Effector memory CD8-positive, alpha-beta T cell (primary cell): ENCODE results near the gene PTDSS2.

Experiments
- ATAC-seq: fragments of 150-1000 bp; cut with Tn5 transposase; replicated peaks from 2 replicates; pipeline ENCODE4 v1.10.0; 2021; ENCODE audit warnings: mild to moderate bottlenecking, moderate library complexity
- DNase-seq, 3 experiments: peaks; one replicate each; pipeline ENCODE4 v3.0.0; 2021
- H3K27ac Mint-ChIP-seq, 2 donors: one replicate each; pipeline ENCODE4 v1.8.0; 2022; ENCODE audit warnings: mild to moderate bottlenecking in 2 of 2, mixed read lengths in 2 of 2, moderate library complexity in 2 of 2
- H3K27me3 Mint-ChIP-seq, 2 donors: one replicate each; pipeline ENCODE4 v1.8.0; 2022; ENCODE audit warnings: mixed read lengths in 2 of 2
- H3K36me3 Mint-ChIP-seq: one replicate; pipeline ENCODE4 v1.8.0; 2022; ENCODE audit warnings: mild to moderate bottlenecking, moderate library complexity, mixed read lengths; ENCODE audit not compliant: insufficient read depth
- H3K4me1 Mint-ChIP-seq, 2 donors: one replicate each; pipeline ENCODE4 v1.8.0; 2022; ENCODE audit warnings: low read depth in 2 of 2, mixed read lengths in 2 of 2
- H3K4me3 Mint-ChIP-seq, 2 donors: one replicate each; pipeline ENCODE4 v1.8.0; 2022; ENCODE audit warnings: mild to moderate bottlenecking in 2 of 2, mixed read lengths in 2 of 2, moderate library complexity in 2 of 2
- H3K9me3 Mint-ChIP-seq, 2 donors: one replicate each; pipeline ENCODE4 v1.8.0; 2022; ENCODE audit warnings: mixed read lengths in 2 of 2

The PTDSS2 gene

GRCh38 chr11:535210-535518 is 85.1 kb downstream of the PTDSS2 start:
- Mint-ChIP-seq H3K27ac (no peak overlapping the region), H3K4me1 (peaks cover 14 to 16% of the 10 kb centered on the region in 2 donors), H3K9me3 (no peaks in the 10 kb centered on the region), H3K36me3 (peaks cover 40% of the 10 kb centered on the region), H3K4me3 (peak overlapping the region; percentile 27), H3K27me3 (no peaks in the 10 kb centered on the region)
- ATAC-seq (peak; percentile 13), DNase-seq (no peak)

GRCh38 chr11:535519-536454 is 85.7 kb downstream of the PTDSS2 start, which contains the start of gene HRAS:
HRAS (minus strand) TSS chr11:535576.
- ATAC-seq (peak; percentile 75), DNase-seq (peak; percentile 93 to 96 (median 93))
- Mint-ChIP-seq H3K27ac (peak within 1 kb of the TSS; percentile 95 to 97), H3K9me3 (no peaks in the 10 kb centered on the region), H3K27me3 (no peaks in the 10 kb centered on the region), H3K36me3 (peaks cover 40% of the 10 kb centered on the region), H3K4me3 (peak within 1 kb of the TSS; percentile 89 to 92), H3K4me1 (peaks cover 14 to 15% of the 10 kb centered on the region in 2 donors)

DNA sequence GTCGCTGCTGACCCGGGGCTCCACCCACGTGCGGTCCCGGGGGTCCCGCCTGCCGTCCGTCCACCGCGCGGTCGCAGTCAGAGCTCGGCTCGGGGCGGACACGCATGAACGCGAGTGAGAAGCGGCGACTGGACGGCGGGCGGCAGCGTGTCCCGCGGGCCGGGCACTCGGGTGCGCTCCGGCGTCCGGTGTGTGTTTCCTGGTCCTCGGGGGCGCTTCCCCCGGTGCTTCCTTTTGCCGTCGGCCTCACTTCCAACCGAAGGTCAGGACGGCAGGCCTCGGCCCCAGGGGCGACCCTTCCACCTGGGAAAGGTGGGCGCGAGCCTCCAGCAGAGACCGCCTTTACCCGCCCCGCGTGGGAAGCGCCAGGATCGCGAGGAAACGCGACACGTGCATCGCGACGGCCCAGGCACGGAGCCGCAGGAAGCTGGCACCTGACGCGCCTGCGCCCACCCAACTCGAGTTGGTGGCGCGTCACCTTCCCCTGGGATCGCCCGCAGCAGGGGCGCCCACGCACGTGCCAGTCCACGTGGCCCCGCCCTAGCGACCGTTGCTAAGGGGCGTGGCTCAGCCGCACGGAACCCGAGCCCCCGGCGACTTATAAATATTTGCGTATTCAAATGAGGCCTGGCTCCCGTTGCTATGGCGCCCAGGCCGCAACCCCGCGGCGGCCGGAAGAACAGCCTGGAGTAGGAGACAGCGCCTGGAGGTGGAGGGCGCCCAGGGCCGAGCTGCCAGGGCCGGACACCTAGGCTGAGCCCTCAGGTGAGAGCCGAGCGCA is 87.0 kb downstream of the PTDSS2 start, which contains the start of gene LRRC56:
TSS of gene LRRC56 (plus strand) at position 687 of the 781 bp plus-strand sequence. CDS start 3,158 bp downstream, outside the sequence.
- ATAC-seq: peak; percentile 61
- peaks cover 13 to 14% of the 10 kb centered on the region in 2 donors for H3K4me1 Mint-ChIP-seq
- no peaks in the 10 kb centered on the region for H3K9me3 Mint-ChIP-seq
- DNase-seq: peak; percentile 94 to 95 (median 95)
- no peaks in the 10 kb centered on the region for H3K27me3 Mint-ChIP-seq
- peaks cover 37% of the 10 kb centered on the region for H3K36me3 Mint-ChIP-seq
- H3K27ac Mint-ChIP-seq: peak within 1 kb of the TSS; percentile 95 to 97
- peak within 1 kb of the TSS; percentile 89 to 92 for H3K4me3 Mint-ChIP-seq

DNA sequence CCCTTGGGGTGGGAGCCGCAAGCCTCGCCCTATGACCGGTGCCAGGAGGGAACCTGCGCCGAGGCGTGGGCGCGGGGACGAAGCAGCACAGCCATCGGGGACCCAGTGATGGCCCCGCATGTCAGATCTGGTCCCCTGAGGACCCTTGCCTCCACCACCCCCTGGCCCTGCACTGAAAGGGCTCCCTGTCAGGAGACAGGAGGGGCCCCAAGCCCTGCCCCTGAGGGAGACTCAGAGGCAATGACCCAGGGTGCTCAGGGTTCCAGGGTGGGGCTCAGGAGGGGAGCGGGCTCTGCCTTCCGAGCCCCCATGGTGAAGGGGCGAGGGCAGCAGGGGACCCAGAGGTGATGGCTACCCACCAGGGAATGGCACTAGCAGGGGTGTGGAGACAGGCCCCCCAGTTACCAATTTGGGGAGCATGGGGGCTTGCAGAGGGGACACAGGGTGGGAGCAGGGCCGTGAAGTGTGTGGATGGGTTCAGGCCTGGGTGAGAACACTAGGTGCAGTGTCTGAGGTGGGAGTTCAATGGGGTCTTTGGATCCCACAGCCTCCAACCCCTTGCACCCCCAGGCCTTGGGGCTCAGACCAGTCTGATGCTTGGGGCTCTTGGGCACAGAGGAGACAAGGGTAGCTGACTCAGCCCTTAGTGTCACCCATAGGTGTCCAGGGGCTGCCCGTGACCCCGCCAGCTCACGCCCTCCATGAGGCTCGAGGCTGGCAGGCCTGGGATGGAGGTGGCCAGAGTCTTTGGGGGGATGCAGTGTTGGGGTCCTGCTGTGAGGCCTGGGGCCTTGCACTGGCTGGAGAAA is 87.7 kb downstream of the PTDSS2 start:
- Mint-ChIP-seq H3K36me3 (peaks cover 30% of the 10 kb centered on the region), H3K27me3 (no peaks in the 10 kb centered on the region), H3K27ac (peak overlapping the region; percentile 87 to 97), H3K9me3 (no peaks in the 10 kb centered on the region), H3K4me1 (peaks cover 13 to 14% of the 10 kb centered on the region in 2 donors), H3K4me3 (peak overlapping the region; percentile 89 to 92)
- no peak for ATAC-seq
- DNase-seq: no peak

DNA sequence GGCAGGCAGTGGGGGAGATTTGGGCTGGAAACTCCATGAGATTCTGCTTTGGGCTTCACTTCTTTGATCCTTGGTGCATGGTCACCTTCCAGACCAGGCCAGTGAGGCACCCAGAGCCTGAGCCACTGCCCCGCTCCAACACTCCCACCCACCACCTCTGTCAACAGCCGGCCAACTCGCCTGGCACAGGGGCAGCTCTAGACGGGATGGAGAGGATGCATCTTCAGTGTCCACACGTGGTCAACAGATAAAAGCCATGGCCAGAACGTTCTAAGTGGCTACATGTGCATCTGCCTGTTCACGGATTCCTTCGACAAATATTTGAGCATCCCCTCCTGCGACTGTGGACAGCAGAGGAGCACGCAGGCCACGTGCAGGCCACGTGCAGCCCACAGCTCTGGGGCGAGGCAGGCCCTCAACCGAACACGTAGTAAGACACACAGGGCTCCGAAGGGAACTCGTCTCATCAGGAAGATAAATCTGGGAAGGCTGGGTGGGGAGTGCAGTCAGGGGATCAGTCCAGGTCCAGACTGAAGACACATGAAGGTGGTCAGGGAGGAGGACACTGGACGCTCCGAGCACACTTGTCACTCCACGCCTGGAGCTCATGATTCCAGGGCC is 88.5 kb downstream of the PTDSS2 start:
- ATAC-seq (no peak), DNase-seq (no peak)
- H3K4me3 Mint-ChIP-seq: peak overlapping the region; percentile 10 to 92
- H3K27me3 Mint-ChIP-seq: no peaks in the 10 kb centered on the region
- H3K4me1 Mint-ChIP-seq: peaks cover 13 to 14% of the 10 kb centered on the region in 2 donors
- peaks cover 30% of the 10 kb centered on the region for H3K36me3 Mint-ChIP-seq
- no peaks in the 10 kb centered on the region for H3K9me3 Mint-ChIP-seq
- H3K27ac Mint-ChIP-seq: peak overlapping the region in 1 of 2 donors; percentile 97

DNA sequence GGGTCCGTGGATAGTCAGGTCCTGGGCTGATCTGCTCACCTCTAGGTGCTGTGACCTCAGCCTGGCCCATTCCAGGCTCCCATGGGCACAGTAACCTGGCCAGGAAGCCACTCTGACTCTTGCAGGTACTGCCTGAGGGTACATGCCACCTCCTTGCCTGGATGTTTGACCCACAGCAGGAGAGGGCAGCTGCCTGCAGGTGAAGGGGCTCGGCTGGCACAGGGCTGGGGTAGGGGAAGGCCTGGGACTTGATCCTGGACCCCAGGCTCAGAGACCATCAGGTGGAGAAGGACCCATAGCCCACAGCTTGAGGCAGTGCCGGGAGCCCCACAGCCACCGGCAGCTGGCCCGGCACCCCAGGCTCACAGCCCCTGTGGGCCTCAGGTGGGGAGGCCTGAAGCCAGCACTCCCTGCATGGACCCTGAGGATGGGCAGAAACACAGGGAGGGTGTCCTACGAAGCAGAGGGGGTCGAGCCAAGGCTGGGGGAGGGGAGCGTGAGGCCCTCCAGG is 89.9 kb downstream of the PTDSS2 start:
- no peak overlapping the region for H3K27ac Mint-ChIP-seq
- no peak overlapping the region for H3K4me3 Mint-ChIP-seq
- DNase-seq: no peak
- H3K36me3 Mint-ChIP-seq: peaks cover 27% of the 10 kb centered on the region
- no peaks in the 10 kb centered on the region for H3K9me3 Mint-ChIP-seq
- H3K4me1 Mint-ChIP-seq: peaks cover 13 to 14% of the 10 kb centered on the region in 2 donors
- H3K27me3 Mint-ChIP-seq: no peaks in the 10 kb centered on the region
- ATAC-seq: no peak
